Gastroesophageal sphincter (tissue), 4 donors: ENCODE data around the gene RANBP2. TPM values are rescaled to one million over a fixed set of nuclear protein-coding genes. Genes with fewer than 3 reads are reported as not detected.

ENCODE experiments used
- small RNA-seq, 4 donors: library from RNA; depleted of rRNA; stranded (forward); fragments of <200 nt; gene quantifications; one replicate each; pipeline ENCODE3, GENCODE V24; 2016
- total RNA-seq, 4 donors: library from RNA; depleted of rRNA; stranded (reverse); fragments of >200 nt; gene quantifications; one replicate each; pipeline ENCODE4 v1.1.0, GENCODE V29; 2016

Gene RANBP2
- total RNA-seq, 4 donors from 2014 or later = 71.0 to 115 (median 83.0) TPM

Small RNAs within 50 kb of the gene (small RNA-seq; reads per million reads assigned to genes)
- 0 reads per million in 4 donors for gene AC010095.1

Other genes with a start within 250 kb of the RANBP2 start
- 100 to 1,000 TPM in 3 of 4 donors, 10 to 100 TPM in 1; 79.6 to 119 (median 116) TPM for gene LIMS1, start 185.0 kb upstream of the RANBP2 start, total RNA-seq
- gene CCDC138, start 67.3 kb downstream of the RANBP2 start, total RNA-seq = 1 to 10 TPM; 1.5 to 2.7 (median 2.1) TPM